Measurements from ENCODE around the gene MARS1.
"Not testable (repeated sequence)": the region's sequence is repeated elsewhere in the genome, so short reads cannot be mapped to it uniquely, and the experiment has no call there.

The MARS1 gene
- long read RNA-seq, transcript MARS-204 (19 exons, 2,979 nt), result minor isoform, 5 of 2,339 reads
- long read RNA-seq, transcript MARS-201 (21 exons, 2,905 nt), result major isoform, 1,663 of 2,339 reads
- long read RNA-seq, partial matches to known transcripts, result 248 of 2,339 reads
- long read RNA-seq, other reads (novel, unspliced or antisense), result 422 of 2,339 reads

DNA sequence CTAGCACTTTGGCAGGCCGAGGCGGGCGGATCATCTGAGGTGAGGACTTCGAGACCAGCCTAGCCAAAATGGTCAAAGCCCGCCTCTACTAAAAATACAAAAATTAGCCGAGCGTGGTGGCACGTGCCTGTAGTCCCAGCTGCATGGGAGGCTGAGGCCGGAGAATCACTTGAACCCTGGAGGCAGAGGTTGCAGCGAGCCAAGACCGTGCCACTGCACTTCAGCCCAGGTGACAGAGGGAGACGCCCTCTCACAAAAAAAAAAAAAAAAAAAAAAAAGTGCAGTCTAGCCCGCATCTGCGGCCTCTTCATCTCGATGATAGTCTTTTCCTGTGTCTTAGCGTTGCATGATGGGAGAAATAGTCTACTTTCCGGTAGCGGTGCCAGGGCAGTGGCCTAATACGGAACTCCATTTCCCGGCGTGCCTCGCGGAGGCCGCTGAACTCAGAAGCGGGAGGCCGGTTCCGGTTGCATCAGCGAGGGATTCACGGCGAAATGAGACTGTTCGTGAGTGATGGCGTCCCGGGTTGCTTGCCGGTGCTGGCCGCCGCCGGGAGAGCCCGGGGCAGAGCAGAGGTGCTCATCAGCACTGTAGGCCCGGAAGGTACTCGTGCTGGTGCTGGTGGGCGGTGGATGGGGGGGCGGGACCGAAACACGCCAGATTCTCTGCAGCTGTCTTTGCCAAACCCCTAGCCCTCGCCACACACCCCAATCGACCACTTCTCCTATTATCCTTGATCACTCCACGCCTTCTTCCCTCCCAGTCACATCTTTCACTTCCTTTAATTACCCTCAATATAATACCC lies at the start of gene MARS1:
Gene MARS1 (plus strand): TSS at position 472 of the 805 bp plus-strand sequence. CDS start 23 bp downstream, at position 495.
- DNase-seq (ENCODE audit: low read depth in 1 of 2, low spot score in 1 of 2), result peak; percentile 96 to 98
- Histone ChIP-seq H3K27me3 (ENCODE audit: insufficient read depth, poor library complexity, severe bottlenecking) (no peaks in the 10 kb centered on the region), H3K4me3 (replicated peaks; ENCODE audit: insufficient read depth, low read length) (peak within 1 kb of the TSS; percentile 93), H3K27ac (replicated peaks) (peak within 1 kb of the TSS; percentile 84)
- TF ChIP-seq, protein P1, sequence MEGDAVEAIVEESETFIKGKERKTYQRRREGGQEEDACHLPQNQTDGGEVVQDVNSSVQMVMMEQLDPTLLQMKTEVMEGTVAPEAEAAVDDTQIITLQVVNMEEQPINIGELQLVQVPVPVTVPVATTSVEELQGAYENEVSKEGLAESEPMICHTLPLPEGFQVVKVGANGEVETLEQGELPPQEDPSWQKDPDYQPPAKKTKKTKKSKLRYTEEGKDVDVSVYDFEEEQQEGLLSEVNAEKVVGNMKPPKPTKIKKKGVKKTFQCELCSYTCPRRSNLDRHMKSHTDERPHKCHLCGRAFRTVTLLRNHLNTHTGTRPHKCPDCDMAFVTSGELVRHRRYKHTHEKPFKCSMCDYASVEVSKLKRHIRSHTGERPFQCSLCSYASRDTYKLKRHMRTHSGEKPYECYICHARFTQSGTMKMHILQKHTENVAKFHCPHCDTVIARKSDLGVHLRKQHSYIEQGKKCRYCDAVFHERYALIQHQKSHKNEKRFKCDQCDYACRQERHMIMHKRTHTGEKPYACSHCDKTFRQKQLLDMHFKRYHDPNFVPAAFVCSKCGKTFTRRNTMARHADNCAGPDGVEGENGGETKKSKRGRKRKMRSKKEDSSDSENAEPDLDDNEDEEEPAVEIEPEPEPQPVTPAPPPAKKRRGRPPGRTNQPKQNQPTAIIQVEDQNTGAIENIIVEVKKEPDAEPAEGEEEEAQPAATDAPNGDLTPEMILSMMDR (IDR thresholded peaks at IDR 0.05; ENCODE audit: insufficient read depth, low read length), result no peak
- peak; percentile 69; the same call in 1 of the 2 replicates for TF ChIP-seq SPI1 (IDR thresholded peaks at IDR 0.05; ENCODE audit: borderline replicate concordance, low read depth)
- peak; percentile 91 for TF ChIP-seq POLR2AphosphoS5 (IDR thresholded peaks at IDR 0.05; ENCODE audit: low read depth)
- TF ChIP-seq GABPA (IDR thresholded peaks at IDR 0.05; ENCODE audit: low read depth), result peak; percentile 88
- TF ChIP-seq, protein P2, sequence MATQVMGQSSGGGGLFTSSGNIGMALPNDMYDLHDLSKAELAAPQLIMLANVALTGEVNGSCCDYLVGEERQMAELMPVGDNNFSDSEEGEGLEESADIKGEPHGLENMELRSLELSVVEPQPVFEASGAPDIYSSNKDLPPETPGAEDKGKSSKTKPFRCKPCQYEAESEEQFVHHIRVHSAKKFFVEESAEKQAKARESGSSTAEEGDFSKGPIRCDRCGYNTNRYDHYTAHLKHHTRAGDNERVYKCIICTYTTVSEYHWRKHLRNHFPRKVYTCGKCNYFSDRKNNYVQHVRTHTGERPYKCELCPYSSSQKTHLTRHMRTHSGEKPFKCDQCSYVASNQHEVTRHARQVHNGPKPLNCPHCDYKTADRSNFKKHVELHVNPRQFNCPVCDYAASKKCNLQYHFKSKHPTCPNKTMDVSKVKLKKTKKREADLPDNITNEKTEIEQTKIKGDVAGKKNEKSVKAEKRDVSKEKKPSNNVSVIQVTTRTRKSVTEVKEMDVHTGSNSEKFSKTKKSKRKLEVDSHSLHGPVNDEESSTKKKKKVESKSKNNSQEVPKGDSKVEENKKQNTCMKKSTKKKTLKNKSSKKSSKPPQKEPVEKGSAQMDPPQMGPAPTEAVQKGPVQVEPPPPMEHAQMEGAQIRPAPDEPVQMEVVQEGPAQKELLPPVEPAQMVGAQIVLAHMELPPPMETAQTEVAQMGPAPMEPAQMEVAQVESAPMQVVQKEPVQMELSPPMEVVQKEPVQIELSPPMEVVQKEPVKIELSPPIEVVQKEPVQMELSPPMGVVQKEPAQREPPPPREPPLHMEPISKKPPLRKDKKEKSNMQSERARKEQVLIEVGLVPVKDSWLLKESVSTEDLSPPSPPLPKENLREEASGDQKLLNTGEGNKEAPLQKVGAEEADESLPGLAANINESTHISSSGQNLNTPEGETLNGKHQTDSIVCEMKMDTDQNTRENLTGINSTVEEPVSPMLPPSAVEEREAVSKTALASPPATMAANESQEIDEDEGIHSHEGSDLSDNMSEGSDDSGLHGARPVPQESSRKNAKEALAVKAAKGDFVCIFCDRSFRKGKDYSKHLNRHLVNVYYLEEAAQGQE (IDR thresholded peaks at IDR 0.05; ENCODE audit: insufficient replicate concordance, low read depth), result peak; percentile 53

DNA sequence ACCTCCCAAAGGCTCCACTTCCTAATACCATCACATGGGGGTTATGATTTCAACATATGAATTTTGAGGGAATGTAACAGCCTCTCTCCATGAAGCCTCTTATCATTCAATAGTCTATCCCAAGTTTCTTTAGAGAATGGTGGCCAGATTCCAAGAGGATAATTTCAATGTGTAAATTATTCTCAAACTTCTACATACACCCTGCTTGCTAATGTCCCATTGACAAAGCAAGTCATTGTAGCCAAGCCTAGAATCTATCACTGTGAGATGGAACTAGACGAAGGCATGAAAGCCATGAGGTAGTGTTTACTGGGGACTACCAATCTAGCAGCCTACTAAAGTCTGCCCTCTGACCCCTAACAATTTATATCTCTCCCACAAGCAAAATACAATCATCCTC lies 49.5 kb upstream of the MARS1 start:
- no peak overlapping the region for H3K27ac ChIP-seq (replicated peaks)
- no peaks in the 10 kb centered on the region for H3K27me3 ChIP-seq (ENCODE audit: insufficient read depth, poor library complexity, severe bottlenecking)
- TF ChIP-seq, protein P2 (IDR thresholded peaks at IDR 0.05; ENCODE audit: insufficient replicate concordance, low read depth), result no peak
- TF ChIP-seq, protein P1 (IDR thresholded peaks at IDR 0.05; ENCODE audit: insufficient read depth, low read length), result no peak
- TF ChIP-seq SPI1 (IDR thresholded peaks at IDR 0.05; ENCODE audit: borderline replicate concordance, low read depth), result no peak
- TF ChIP-seq POLR2AphosphoS5 (IDR thresholded peaks at IDR 0.05; ENCODE audit: low read depth), result no peak
- TF ChIP-seq GABPA (IDR thresholded peaks at IDR 0.05; ENCODE audit: low read depth), result no peak
- DNase-seq (ENCODE audit: low read depth in 1 of 2, low spot score in 1 of 2), result no peak
- no peak overlapping the region for H3K4me3 ChIP-seq (replicated peaks; ENCODE audit: insufficient read depth, low read length)

DNA sequence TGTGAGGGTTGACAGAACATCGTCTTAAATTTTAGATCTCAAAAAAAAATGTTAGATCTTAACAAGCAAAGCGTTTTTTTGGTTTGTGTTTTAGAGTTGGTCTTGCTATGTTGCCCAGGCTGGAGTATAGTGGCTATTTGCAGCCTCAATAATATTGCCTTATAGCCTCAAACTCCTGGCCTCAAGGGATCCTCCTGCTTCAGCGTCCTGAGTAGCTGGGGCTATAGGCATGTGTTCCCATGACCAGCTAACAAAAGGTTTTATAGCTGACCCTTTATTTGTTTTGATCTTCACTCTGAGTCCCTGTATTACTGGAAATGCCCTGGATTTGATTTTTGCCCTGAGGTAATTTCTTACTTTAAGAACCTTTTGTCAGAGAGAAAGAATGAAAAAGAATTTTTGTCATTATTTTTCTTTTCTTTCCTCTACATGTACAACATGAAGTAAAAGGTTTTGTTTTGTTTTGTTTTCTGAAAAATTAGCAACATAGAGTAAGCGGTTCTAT lies 48.1 kb upstream of the MARS1 start:
- no peak for DNase-seq (ENCODE audit: low read depth in 1 of 2, low spot score in 1 of 2)
- Histone ChIP-seq H3K27ac (replicated peaks) (no peak overlapping the region), H3K4me3 (replicated peaks; ENCODE audit: insufficient read depth, low read length) (no peak overlapping the region), H3K27me3 (ENCODE audit: insufficient read depth, poor library complexity, severe bottlenecking) (no peaks in the 10 kb centered on the region)
- TF ChIP-seq SPI1 (IDR thresholded peaks at IDR 0.05; ENCODE audit: borderline replicate concordance, low read depth), result no peak

DNA sequence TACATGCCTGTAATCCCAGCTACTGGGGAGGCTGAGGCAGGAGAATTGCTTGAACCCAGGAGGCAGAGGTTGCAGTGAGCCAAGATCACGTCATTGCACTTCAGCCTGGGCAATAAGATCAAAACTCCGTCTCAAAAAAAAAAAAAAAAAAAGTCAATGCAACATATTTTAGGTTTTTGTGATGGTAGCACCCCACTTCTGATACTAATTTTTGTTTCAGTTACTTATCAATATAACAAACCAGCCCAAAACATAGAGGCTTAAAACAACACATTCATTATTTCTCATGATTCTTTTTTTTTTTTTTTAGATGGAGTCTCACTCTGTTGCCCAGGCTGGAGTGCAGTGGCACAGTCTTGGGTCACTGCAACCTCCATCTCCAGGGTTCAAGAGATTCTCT lies 46.5 kb upstream of the MARS1 start:
- H3K4me3 ChIP-seq (replicated peaks; ENCODE audit: insufficient read depth, low read length); DNase-seq (ENCODE audit: low read depth in 1 of 2, low spot score in 1 of 2); H3K27ac ChIP-seq (replicated peaks); H3K27me3 ChIP-seq (ENCODE audit: insufficient read depth, poor library complexity, severe bottlenecking): not testable (repeated sequence)

Measured in HL-60 (cell line).